ENCODE data around the gene BRIP1. TPM values are rescaled to one million over a fixed set of nuclear protein-coding genes. Genes with fewer than 3 reads are reported as not detected.
"Not testable (repeated sequence)": the region's sequence is repeated elsewhere in the genome, so short reads cannot be mapped to it uniquely, and the experiment has no call there.

BRIP1 gene
- 15.3 TPM for polyA plus RNA-seq (2013, experiment 1 of 2)
- polyA plus RNA-seq (2013, experiment 2 of 2) = 14.0 TPM

- under 1% methylated on average over 43 of the region's 43 CpGs for WGBS
Observed at GRCh38 chr17:61862975-61863800, at the start of gene BRIP1. Gene BRIP1, minus strand, starts transcription at chr17:61863528. Its CDS starts 1,989 bp downstream, at chr17:61861539.

GRCh38 chr17:61908292-61909037 is 45.1 kb upstream of the BRIP1 start:
- H3K4me3 ChIP-seq (ENCODE audit: low read length) = no peak overlapping the region
- H3K27me3 ChIP-seq (ENCODE audit: insufficient read depth, low read length) = no peaks in the 10 kb centered on the region
- H3K9me3 ChIP-seq (ENCODE audit: insufficient read depth, low read depth, low read length) = no peaks in the 10 kb centered on the region
- no peak overlapping the region for H3K27ac ChIP-seq (ENCODE audit: low read depth, low read length)
- H3K36me3 ChIP-seq (ENCODE audit: insufficient read depth, low read length) = peaks cover 80% of the 10 kb centered on the region
- no peaks in the 10 kb centered on the region for H3K4me1 ChIP-seq (ENCODE audit: insufficient read depth, low read length)
- H3K9ac ChIP-seq (ENCODE audit: low read depth, low read length) = no peak overlapping the region
- 94% methylated on average over 5 of the region's 7 CpGs for WGBS

More at GRCh38 chr17:61862975-61863800, at the start of gene BRIP1:
- Histone ChIP-seq H3K9me3 (ENCODE audit: insufficient read depth, low read depth, low read length) (no peaks in the 10 kb centered on the region), H3K36me3 (ENCODE audit: insufficient read depth, low read length) (peaks cover 48% of the 10 kb centered on the region), H3K4me1 (ENCODE audit: insufficient read depth, low read length) (peaks cover 18% of the 10 kb centered on the region; the same call in 1 of the 2 replicates), H3K4me3 (ENCODE audit: low read length) (peak within 1 kb of the TSS; percentile 95), H3K27me3 (ENCODE audit: insufficient read depth, low read length) (no peaks in the 10 kb centered on the region), H3K27ac (ENCODE audit: low read depth, low read length) (peak within 1 kb of the TSS; percentile 88), H3K9ac (ENCODE audit: low read depth, low read length) (peak within 1 kb of the TSS; percentile 96)

GRCh38 chr17:61907361-61907760 is 44.0 kb upstream of the BRIP1 start:
- H3K9me3 ChIP-seq (ENCODE audit: insufficient read depth, low read depth, low read length) = no peaks in the 10 kb centered on the region
- no peak overlapping the region for H3K9ac ChIP-seq (ENCODE audit: low read depth, low read length)
- no peak overlapping the region for H3K27ac ChIP-seq (ENCODE audit: low read depth, low read length)
- 91% methylated on average over 5 of the region's 5 CpGs for WGBS
- no peak overlapping the region for H3K4me3 ChIP-seq (ENCODE audit: low read length)
- H3K4me1 ChIP-seq (ENCODE audit: insufficient read depth, low read length) = no peaks in the 10 kb centered on the region
- peaks cover 87% of the 10 kb centered on the region for H3K36me3 ChIP-seq (ENCODE audit: insufficient read depth, low read length)
- H3K27me3 ChIP-seq (ENCODE audit: insufficient read depth, low read length) = no peaks in the 10 kb centered on the region

GRCh38 chr17:61904094-61904710 is 40.9 kb upstream of the BRIP1 start:
- Histone ChIP-seq H3K27me3 (ENCODE audit: insufficient read depth, low read length) (no peaks in the 10 kb centered on the region), H3K27ac (ENCODE audit: low read depth, low read length) (no peak overlapping the region), H3K9me3 (ENCODE audit: insufficient read depth, low read depth, low read length) (no peaks in the 10 kb centered on the region), H3K36me3 (ENCODE audit: insufficient read depth, low read length) (peaks cover 83% of the 10 kb centered on the region), H3K4me3 (ENCODE audit: low read length) (no peak overlapping the region), H3K9ac (ENCODE audit: low read depth, low read length) (no peak overlapping the region), H3K4me1 (ENCODE audit: insufficient read depth, low read length) (no peaks in the 10 kb centered on the region)
- 95% methylated on average over 4 of the region's 5 CpGs for WGBS

GRCh38 chr17:61903251-61903650 is 39.9 kb upstream of the BRIP1 start:
- no peak overlapping the region for H3K27ac ChIP-seq (ENCODE audit: low read depth, low read length)
- peaks cover 76% of the 10 kb centered on the region for H3K36me3 ChIP-seq (ENCODE audit: insufficient read depth, low read length)
- no peak overlapping the region for H3K4me3 ChIP-seq (ENCODE audit: low read length)
- H3K4me1 ChIP-seq (ENCODE audit: insufficient read depth, low read length) = 0 out of 2 replicates have a peak, but pooled peaks cover under 1% of the 10 kb centered on the region
- H3K9me3 ChIP-seq (ENCODE audit: insufficient read depth, low read depth, low read length) = no peaks in the 10 kb centered on the region
- no peaks in the 10 kb centered on the region for H3K27me3 ChIP-seq (ENCODE audit: insufficient read depth, low read length)
- no peak overlapping the region for H3K9ac ChIP-seq (ENCODE audit: low read depth, low read length)
- 96% methylated on average over 3 of the region's 3 CpGs for WGBS

GRCh38 chr17:61897548-61898180 is 34.3 kb upstream of the BRIP1 start:
- peak overlapping the region; percentile 41; the same call in 1 of the 2 replicates for H3K9ac ChIP-seq (ENCODE audit: low read depth, low read length)
- H3K4me1 ChIP-seq (ENCODE audit: insufficient read depth, low read length) = peaks cover 9% of the 10 kb centered on the region; the same call in 1 of the 2 replicates
- peak overlapping the region; percentile 77 for H3K27ac ChIP-seq (ENCODE audit: low read depth, low read length)
- H3K36me3 ChIP-seq (ENCODE audit: insufficient read depth, low read length) = peaks cover 75% of the 10 kb centered on the region
- 100% methylated on average over 1 of the region's 2 CpGs for WGBS
- no peaks in the 10 kb centered on the region for H3K9me3 ChIP-seq (ENCODE audit: insufficient read depth, low read depth, low read length)
- no peaks in the 10 kb centered on the region for H3K27me3 ChIP-seq (ENCODE audit: insufficient read depth, low read length)
- no peak overlapping the region for H3K4me3 ChIP-seq (ENCODE audit: low read length)

GRCh38 chr17:61895391-61895790 is 32.1 kb upstream of the BRIP1 start:
- WGBS = 100% methylated on average over 1 of the region's 2 CpGs
- no peak overlapping the region for H3K4me3 ChIP-seq (ENCODE audit: low read length)
- no peak overlapping the region for H3K27ac ChIP-seq (ENCODE audit: low read depth, low read length)
- H3K9ac ChIP-seq (ENCODE audit: low read depth, low read length) = no peak overlapping the region
- no peaks in the 10 kb centered on the region for H3K27me3 ChIP-seq (ENCODE audit: insufficient read depth, low read length)
- no peaks in the 10 kb centered on the region for H3K9me3 ChIP-seq (ENCODE audit: insufficient read depth, low read depth, low read length)
- peaks cover 9% of the 10 kb centered on the region; the same call in 1 of the 2 replicates for H3K4me1 ChIP-seq (ENCODE audit: insufficient read depth, low read length)
- H3K36me3 ChIP-seq (ENCODE audit: insufficient read depth, low read length) = peaks cover 68% of the 10 kb centered on the region

- not testable (repeated sequence) for H3K9me3 ChIP-seq (ENCODE audit: insufficient read depth, low read depth, low read length); H3K27me3 ChIP-seq (ENCODE audit: insufficient read depth, low read length); H3K9ac ChIP-seq (ENCODE audit: low read depth, low read length); H3K4me3 ChIP-seq (ENCODE audit: low read length); H3K4me1 ChIP-seq (ENCODE audit: insufficient read depth, low read length); H3K27ac ChIP-seq (ENCODE audit: low read depth, low read length)
- H3K36me3 ChIP-seq (ENCODE audit: insufficient read depth, low read length) = peaks cover 71% of the 10 kb centered on the region
- 85% methylated on average over 5 of the region's 5 CpGs for WGBS
Observed at GRCh38 chr17:61894310-61894709, 31.0 kb upstream of the BRIP1 start.

- peaks cover 70% of the 10 kb centered on the region for H3K36me3 ChIP-seq (ENCODE audit: insufficient read depth, low read length)
- WGBS = 93% methylated on average over 6 of the region's 6 CpGs
- H3K27me3 ChIP-seq (ENCODE audit: insufficient read depth, low read length); H3K4me3 ChIP-seq (ENCODE audit: low read length); H3K27ac ChIP-seq (ENCODE audit: low read depth, low read length); H3K4me1 ChIP-seq (ENCODE audit: insufficient read depth, low read length); H3K9me3 ChIP-seq (ENCODE audit: insufficient read depth, low read depth, low read length); H3K9ac ChIP-seq (ENCODE audit: low read depth, low read length): not testable (repeated sequence)
Observed at GRCh38 chr17:61887733-61888132, 24.4 kb upstream of the BRIP1 start.

GRCh38 chr17:61885865-61886264 is 22.5 kb upstream of the BRIP1 start:
- H3K27me3 ChIP-seq (ENCODE audit: insufficient read depth, low read length); H3K9ac ChIP-seq (ENCODE audit: low read depth, low read length); H3K9me3 ChIP-seq (ENCODE audit: insufficient read depth, low read depth, low read length); H3K4me1 ChIP-seq (ENCODE audit: insufficient read depth, low read length); H3K27ac ChIP-seq (ENCODE audit: low read depth, low read length); H3K4me3 ChIP-seq (ENCODE audit: low read length): not testable (repeated sequence)
- 98% methylated on average over 7 of the region's 8 CpGs for WGBS
- peaks cover 70% of the 10 kb centered on the region for H3K36me3 ChIP-seq (ENCODE audit: insufficient read depth, low read length)
